ENCODE results near the gene TM4SF4.

The TM4SF4 gene

GRCh38 chr3:149435996-149436885 is 38.3 kb upstream of the TM4SF4 start:
- H3K27ac ChIP-seq (ENCODE audit: low read depth, low read length), result no peak overlapping the region
- no peaks in the 10 kb centered on the region for H4K20me1 ChIP-seq (ENCODE audit: low read depth, low read length)
- H3K9ac ChIP-seq (ENCODE audit: low read length), result no peak overlapping the region
- no peaks in the 10 kb centered on the region for H3K79me2 ChIP-seq (ENCODE audit: insufficient read depth, low read length)
- H3K9me3 ChIP-seq (ENCODE audit: insufficient read depth, low read length), result no peaks in the 10 kb centered on the region
- no peaks in the 10 kb centered on the region for H3K36me3 ChIP-seq (ENCODE audit: low read length)
- H3F3A ChIP-seq (ENCODE audit: insufficient read depth), result no peaks in the 10 kb centered on the region
- H2AFZ ChIP-seq (ENCODE audit: low read depth, low read length, severe bottlenecking), result no peak overlapping the region
- no peak overlapping the region for H3K4me3 ChIP-seq (ENCODE audit: insufficient read depth, low read length, poor library complexity, severe bottlenecking)
- no peaks in the 10 kb centered on the region for H3K27me3 ChIP-seq (ENCODE audit: low read length)
- no peaks in the 10 kb centered on the region for H3K9me2 ChIP-seq (replicated peaks; ENCODE audit: insufficient read depth, low read length)
- no peak for TF ChIP-seq CTCF (IDR thresholded peaks at IDR 0.05; ENCODE audit: insufficient read depth, low read length, poor library complexity, severe bottlenecking)
- no peak for TF ChIP-seq EZH2phosphoT487 (conservative IDR thresholded peaks at IDR 0.05; ENCODE audit: low read length)
- H3K4me2 ChIP-seq (ENCODE audit: low read depth, low read length, poor library complexity, severe bottlenecking), result no peak overlapping the region

- Histone ChIP-seq H3K9me2 (replicated peaks; ENCODE audit: insufficient read depth, low read length) (no peaks in the 10 kb centered on the region), H3F3A (ENCODE audit: insufficient read depth) (no peaks in the 10 kb centered on the region), H3K9ac (ENCODE audit: low read length) (no peak overlapping the region), H3K4me2 (ENCODE audit: low read depth, low read length, poor library complexity, severe bottlenecking) (no peak overlapping the region), H3K27ac (ENCODE audit: low read depth, low read length) (no peak overlapping the region), H4K20me1 (ENCODE audit: low read depth, low read length) (no peaks in the 10 kb centered on the region), H3K36me3 (ENCODE audit: low read length) (no peaks in the 10 kb centered on the region), H3K27me3 (ENCODE audit: low read length) (no peaks in the 10 kb centered on the region), H2AFZ (ENCODE audit: low read depth, low read length, severe bottlenecking) (no peak overlapping the region), H3K9me3 (ENCODE audit: insufficient read depth, low read length) (no peaks in the 10 kb centered on the region), H3K4me3 (ENCODE audit: insufficient read depth, low read length, poor library complexity, severe bottlenecking) (no peak overlapping the region), H3K79me2 (ENCODE audit: insufficient read depth, low read length) (no peaks in the 10 kb centered on the region)
- TF ChIP-seq EZH2phosphoT487 (conservative IDR thresholded peaks at IDR 0.05; ENCODE audit: low read length) (no peak), CTCF (IDR thresholded peaks at IDR 0.05; ENCODE audit: insufficient read depth, low read length, poor library complexity, severe bottlenecking) (no peak)
These were observed 37.2 kb upstream of the TM4SF4 start for GRCh38 chr3:149437286-149437685.

GRCh38 chr3:149437710-149438109 is 36.8 kb upstream of the TM4SF4 start:
- Histone ChIP-seq H3K9me3 (ENCODE audit: insufficient read depth, low read length) (no peaks in the 10 kb centered on the region), H3K27ac (ENCODE audit: low read depth, low read length) (no peak overlapping the region), H3K4me2 (ENCODE audit: low read depth, low read length, poor library complexity, severe bottlenecking) (no peak overlapping the region), H3K79me2 (ENCODE audit: insufficient read depth, low read length) (no peaks in the 10 kb centered on the region), H3K4me3 (ENCODE audit: insufficient read depth, low read length, poor library complexity, severe bottlenecking) (no peak overlapping the region), H3K27me3 (ENCODE audit: low read length) (no peaks in the 10 kb centered on the region), H3K9me2 (replicated peaks; ENCODE audit: insufficient read depth, low read length) (no peaks in the 10 kb centered on the region), H2AFZ (ENCODE audit: low read depth, low read length, severe bottlenecking) (no peak overlapping the region), H3F3A (ENCODE audit: insufficient read depth) (no peaks in the 10 kb centered on the region), H4K20me1 (ENCODE audit: low read depth, low read length) (no peaks in the 10 kb centered on the region), H3K9ac (ENCODE audit: low read length) (no peak overlapping the region), H3K36me3 (ENCODE audit: low read length) (no peaks in the 10 kb centered on the region)
- TF ChIP-seq EZH2phosphoT487 (conservative IDR thresholded peaks at IDR 0.05; ENCODE audit: low read length), result no peak
- no peak for TF ChIP-seq CTCF (IDR thresholded peaks at IDR 0.05; ENCODE audit: insufficient read depth, low read length, poor library complexity, severe bottlenecking)

Measured in SU-DHL-6 (cell line).